Spleen (tissue), 7 donors: ENCODE measurements around the gene TTLL11.

ENCODE experiments used
- POLR2A ChIP-seq, 3 donors: fragments of 450-650 bp; IDR thresholded peaks; one replicate each; pipeline ENCODE4 v1.5.1; 2017; ENCODE audit warnings: antibody characterized with exemption in 3 of 3, mild to moderate bottlenecking in 1 of 3
- TF ChIP-seq, protein P1 (sequence below), 11 experiments: fragments of 200-600 bp in 7 of 11; fragments of 450-650 bp in 4 of 11; sonication (generic) in 4 of 11; IDR thresholded peaks in 8 of 11; conservative IDR thresholded peaks in 3 of 11; 1 replicate in 7 of 11; 2 replicates in 4 of 11; pipeline versions ENCODE4 v1.4.0 to v1.8.0; 2016 to 2021; ENCODE audit warnings: antibody characterized with exemption in 11 of 11, inconsistent platforms in 4 of 11, mild to moderate bottlenecking in 1 of 11
- donor health status: DM: no; HTN: no; CAD: no; lungs with moderate emphysema.
- donor health status: DM: no; HTN: no; CAD: no.
- donor health status: DM: no; HTN: no; CAD: no.

GRCh38 chr9:122133263-122133983, 40.3 kb upstream of the TTLL11 start:
- TF ChIP-seq POLR2A (IDR thresholded peaks at IDR 0.05) = no peak
- TF ChIP-seq, protein P1, sequence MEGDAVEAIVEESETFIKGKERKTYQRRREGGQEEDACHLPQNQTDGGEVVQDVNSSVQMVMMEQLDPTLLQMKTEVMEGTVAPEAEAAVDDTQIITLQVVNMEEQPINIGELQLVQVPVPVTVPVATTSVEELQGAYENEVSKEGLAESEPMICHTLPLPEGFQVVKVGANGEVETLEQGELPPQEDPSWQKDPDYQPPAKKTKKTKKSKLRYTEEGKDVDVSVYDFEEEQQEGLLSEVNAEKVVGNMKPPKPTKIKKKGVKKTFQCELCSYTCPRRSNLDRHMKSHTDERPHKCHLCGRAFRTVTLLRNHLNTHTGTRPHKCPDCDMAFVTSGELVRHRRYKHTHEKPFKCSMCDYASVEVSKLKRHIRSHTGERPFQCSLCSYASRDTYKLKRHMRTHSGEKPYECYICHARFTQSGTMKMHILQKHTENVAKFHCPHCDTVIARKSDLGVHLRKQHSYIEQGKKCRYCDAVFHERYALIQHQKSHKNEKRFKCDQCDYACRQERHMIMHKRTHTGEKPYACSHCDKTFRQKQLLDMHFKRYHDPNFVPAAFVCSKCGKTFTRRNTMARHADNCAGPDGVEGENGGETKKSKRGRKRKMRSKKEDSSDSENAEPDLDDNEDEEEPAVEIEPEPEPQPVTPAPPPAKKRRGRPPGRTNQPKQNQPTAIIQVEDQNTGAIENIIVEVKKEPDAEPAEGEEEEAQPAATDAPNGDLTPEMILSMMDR (IDR thresholded peaks at IDR 0.05 in 8 of 11, conservative IDR thresholded peaks at IDR 0.05 in 3 of 11) = no peak
